GM12878 (cell line): ENCODE data around the gene ARHGEF7. TPM values are rescaled to one million over a fixed set of nuclear protein-coding genes. Genes with fewer than 3 reads are reported as not detected.

Experiments used
- ATAC-seq: fragments of 200-7000 bp; cut with Tn5 transposase; 3 replicates; pipeline ENCODE4 v1.9.1; 2020; ENCODE audit warnings: mild to moderate bottlenecking, moderate library complexity
- BruUV-seq: library from RNA; stranded (reverse); fragments of 400-500 nt; replicated peaks from 2 replicates; lab custom pipeline; 2021; lab: Mats Ljungman, UMichigan
- CTCF ChIA-PET: fragments of 300-600 bp; sonication (Branson Sonifier 250); formaldehyde crosslinking; extraction: SDS; loops from one replicate; lab custom pipeline; 2021; ENCODE audit warnings: inconsistent platforms; lab: Yijun Ruan, JAX
- POLR2A ChIA-PET: fragments of 350-600 bp; formaldehyde crosslinking; extraction: SDS; loops from one replicate; lab custom pipeline; 2021; ENCODE audit warnings: inconsistent platforms; lab: Charles Lee
- RAD21 ChIA-PET: fragments of 300-600 bp; sonication (Branson Sonifier 250); formaldehyde crosslinking; loops from one replicate; lab custom pipeline; 2023; ENCODE audit warnings: antibody characterized with exemption; ENCODE audit not compliant: unreplicated experiment; lab: Charles Lee
- SMC1A ChIA-PET: fragments of 300-600 bp; sonication (Branson Sonifier 250); formaldehyde crosslinking; loops from one replicate; lab custom pipeline; 2023; ENCODE audit not compliant: unreplicated experiment, uncharacterized antibody; lab: Charles Lee
- DNase-seq: peaks from one replicate; pipeline ENCODE4 v3.0.0-alpha.2; 2011; ENCODE audit warnings: low read depth, low spot score
- FAIRE-seq: peaks from 3 replicates; lab custom pipeline; 2011; peaks lifted over from hg19 to GRCh38; lab: Jason Lieb, UNC
- H2AFZ ChIP-seq: 2 replicates; pipeline ENCODE4 v1.6.0; 2011; ENCODE audit warnings: low read depth, low read length, control low read depth; ENCODE audit not compliant: control insufficient read depth
- H3K27ac ChIP-seq: 2 replicates; pipeline ENCODE4 v1.5.1; 2011; ENCODE audit warnings: control low read depth; ENCODE audit not compliant: control insufficient read depth, insufficient read depth
- H3K27me3 ChIP-seq, 2 experiments: replicated peaks in 1 of 2; 2 replicates each; pipeline versions ENCODE4 v1.6.0 to v1.6.1; 2011; ENCODE audit warnings: low read length in 1 of 2; ENCODE audit not compliant: control insufficient read depth in 2 of 2, insufficient read depth in 2 of 2
- H3K36me3 ChIP-seq, 2 experiments: 2 replicates each; pipeline ENCODE4 v1.5.1; 2011; ENCODE audit warnings: low read length in 1 of 2; ENCODE audit not compliant: control insufficient read depth in 2 of 2, insufficient read depth in 2 of 2
- H3K4me1 ChIP-seq: 2 replicates; pipeline ENCODE4 v1.6.1; 2011; ENCODE audit warnings: mild to moderate bottlenecking, low read length, moderate library complexity, mixed read lengths; ENCODE audit not compliant: control insufficient read depth, insufficient read depth
- H3K4me2 ChIP-seq: 2 replicates; pipeline ENCODE4 v1.6.0; 2011; ENCODE audit warnings: control low read depth; ENCODE audit not compliant: control insufficient read depth, insufficient read depth
- H3K4me3 ChIP-seq: fragments of 200-600 bp; sonication (generic); 2 replicates; pipeline ENCODE4 v1.5.1; 2016
- H3K79me2 ChIP-seq: 2 replicates; pipeline ENCODE4 v1.6.0; 2011; ENCODE audit warnings: low read length; ENCODE audit not compliant: control insufficient read depth, insufficient read depth
- H3K9ac ChIP-seq: 2 replicates; pipeline ENCODE4 v1.8.0; 2011; ENCODE audit warnings: low read length, control low read depth, mixed read lengths; ENCODE audit not compliant: control insufficient read depth, insufficient read depth
- H3K9me3 ChIP-seq: replicated peaks from 3 replicates; pipeline ENCODE4 v1.5.1; 2011; ENCODE audit warnings: mild to moderate bottlenecking, low read length; ENCODE audit not compliant: control insufficient read depth, insufficient read depth
- H4K20me1 ChIP-seq: 2 replicates; pipeline ENCODE4 v1.6.0; 2011; ENCODE audit not compliant: control insufficient read depth, insufficient read depth
- BCL3 ChIP-seq: IDR thresholded peaks from 2 replicates; pipeline ENCODE4 v1.6.1; 2011; ENCODE audit warnings: borderline replicate concordance, low read depth, mild to moderate bottlenecking, moderate library complexity, low read length; ENCODE audit not compliant: insufficient read depth, poor library complexity, severe bottlenecking
- WGBS: methylation state at CpG from one replicate; pipeline ENCODE4 v1.1.6; 2016; ENCODE audit warnings: low lambda C conversion rate; ENCODE audit not compliant: insufficient replicate concordance, insufficient coverage; ENCODE audit errors: missing lambda C conversion rate; 5-methylcytosine and 5-hydroxymethylcytosine counted together
- in situ Hi-C: fragments of 300-500 bp; cut with MboI; formaldehyde crosslinking; loops from 9 replicates; pipeline ENCODE4 v1.14.3; 2018; ENCODE audit warnings: mixed read lengths
- intact Hi-C: fragments of 100-400 bp; cut with micrococcal nuclease; formaldehyde crosslinking; loops from one replicate; pipeline ENCODE4 v1.14.2; 2022; ENCODE audit not compliant: unreplicated experiment
- polyA plus RNA-seq, 11 experiments: library from polyadenylated mRNA; depleted of rRNA in 4 of 11; unstranded in 6 of 11; stranded (reverse) in 5 of 11; fragments of >200 nt; fragmentation: Nextera tagmentation in 4 of 11; fragmentation: Illumina TruSeq in 1 of 11; extraction: Ambion mirVana in 4 of 11; extraction: Trizol in 1 of 11; gene quantifications; 1 replicate in 1 of 11; 2 replicates in 10 of 11; pipeline versions ENCODE4 v1.2.1 to v1.2.3, GENCODE V29; 2011 to 2016; ENCODE audit warnings: inconsistent platforms in 2 of 11, missing spikeins in 2 of 11, low read depth in 1 of 11
- total RNA-seq, 4 experiments: library from RNA; depleted of rRNA in 3 of 4; stranded (reverse); fragments of >200 nt in 3 of 4; fragmentation: Illumina TruSeq in 1 of 4; extraction: Trizol in 1 of 4; gene quantifications; 2 replicates each; pipeline versions ENCODE4 v1.2.1 to v1.2.3, GENCODE V29; 2013 to 2021
- TF ChIP-seq, protein P1 (sequence below), 3 experiments: IDR thresholded peaks in 2 of 3; conservative IDR thresholded peaks in 1 of 3; 2 replicates each; pipeline ENCODE4 v1.5.1; 2011; ENCODE audit warnings: low read depth in 3 of 3, low read length in 3 of 3, mild to moderate bottlenecking in 3 of 3, control low read depth in 2 of 3, moderate library complexity in 2 of 3, inconsistent platforms in 1 of 3, mixed read lengths in 1 of 3; ENCODE audit not compliant: control insufficient read depth in 2 of 3, insufficient read depth in 1 of 3; ENCODE audit errors: extremely low read depth in 1 of 3

The ARHGEF7 gene
- total and polyA plus RNA-seq, 10 of the 15 experiments (the other 5 are each of a cell fraction or from before 2014, with no cell fraction given) = 4.7 to 65.5 (median 36.6) TPM

- intact Hi-C loops (no loop called here), in situ Hi-C loops (loop anchor here (25.0 kb wide), 1 partner anchor 1338 kb away; no protein-coding TSS in a partner anchor)
- no TSS peak for BruUV-seq
- Histone ChIP-seq H3K79me2 (no peaks in the 10 kb centered on the region), H3K9ac (no peak overlapping the region), H3K4me3 (no peak overlapping the region), H3K4me1 (no peaks in the 10 kb centered on the region), H3K9me3 (no peaks in the 10 kb centered on the region; the same call in 1 of the 3 replicates), H3K4me2 (no peak overlapping the region), H3K27ac (no peak overlapping the region), H3K36me3 (no peaks in the 10 kb centered on the region), H4K20me1 (no peaks in the 10 kb centered on the region), H2AFZ (no peak overlapping the region), H3K27me3 (no peaks in the 10 kb centered on the region; a peak in 2 of 4 replicates)
- POLR2A ChIA-PET = no interaction called here
- no peak for ATAC-seq
- RAD21 ChIA-PET = interaction anchor here (0.8 kb wide), 1 partner anchor 32 kb away, joined by 3 read pairs; no protein-coding TSS in a partner anchor
- CTCF ChIA-PET = no interaction called here
- SMC1A ChIA-PET = interaction anchor here (1.3 kb wide), 1 partner anchor 31 kb away, joined by 6 read pairs; no protein-coding TSS in a partner anchor
- no peak for DNase-seq
- TF ChIP-seq, protein P1, sequence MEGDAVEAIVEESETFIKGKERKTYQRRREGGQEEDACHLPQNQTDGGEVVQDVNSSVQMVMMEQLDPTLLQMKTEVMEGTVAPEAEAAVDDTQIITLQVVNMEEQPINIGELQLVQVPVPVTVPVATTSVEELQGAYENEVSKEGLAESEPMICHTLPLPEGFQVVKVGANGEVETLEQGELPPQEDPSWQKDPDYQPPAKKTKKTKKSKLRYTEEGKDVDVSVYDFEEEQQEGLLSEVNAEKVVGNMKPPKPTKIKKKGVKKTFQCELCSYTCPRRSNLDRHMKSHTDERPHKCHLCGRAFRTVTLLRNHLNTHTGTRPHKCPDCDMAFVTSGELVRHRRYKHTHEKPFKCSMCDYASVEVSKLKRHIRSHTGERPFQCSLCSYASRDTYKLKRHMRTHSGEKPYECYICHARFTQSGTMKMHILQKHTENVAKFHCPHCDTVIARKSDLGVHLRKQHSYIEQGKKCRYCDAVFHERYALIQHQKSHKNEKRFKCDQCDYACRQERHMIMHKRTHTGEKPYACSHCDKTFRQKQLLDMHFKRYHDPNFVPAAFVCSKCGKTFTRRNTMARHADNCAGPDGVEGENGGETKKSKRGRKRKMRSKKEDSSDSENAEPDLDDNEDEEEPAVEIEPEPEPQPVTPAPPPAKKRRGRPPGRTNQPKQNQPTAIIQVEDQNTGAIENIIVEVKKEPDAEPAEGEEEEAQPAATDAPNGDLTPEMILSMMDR (IDR thresholded peaks at IDR 0.05 in 2 of 3, conservative IDR thresholded peaks at IDR 0.05 in 1 of 3; ENCODE audit: control insufficient read depth in 2 of 3, extremely low read depth in 1 of 3, insufficient read depth in 1 of 3, low read depth in 3 of 3, low read length in 3 of 3) = 0 out of 6 replicates have a peak, but pooled peaks of 1 of the 3 experiments have one; percentile 3
- TF ChIP-seq BCL3 = no peak
- FAIRE-seq = no peak
- WGBS = 20% methylated on average over 1 of the region's 1 CpG
Observed at GRCh38 chr13:111099290-111099689, 15.8 kb upstream of the ARHGEF7 start.
